ENCODE measurements around the gene FAM234B. TPM values are rescaled to one million over a fixed set of nuclear protein-coding genes. Genes with fewer than 3 reads are reported as not detected.

FAM234B gene
- total RNA-seq, 3 donors from 2014 or later (not counting 1 experiment from before 2014, with no cell fraction given): 5.5 to 8.7 (median 6.6) TPM

DNA sequence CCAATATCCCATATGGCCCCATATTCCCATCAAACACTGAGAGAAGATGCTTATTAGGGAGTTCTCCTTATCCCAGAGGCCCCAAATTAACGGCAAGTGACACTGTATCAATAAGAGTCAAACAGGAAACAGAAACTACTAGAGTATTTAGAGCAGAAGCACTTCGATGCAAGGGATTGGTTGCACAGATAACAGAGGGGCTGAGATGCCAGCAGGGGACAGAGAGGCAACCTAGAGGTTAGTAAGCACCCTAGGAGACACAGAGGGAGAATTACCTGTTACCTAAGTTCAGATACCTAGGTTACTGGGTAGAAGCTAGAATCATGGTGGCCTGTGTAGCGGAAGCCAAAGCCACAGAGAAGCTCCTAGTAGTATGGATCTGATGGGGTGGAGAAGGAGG is 47.0 kb upstream of the FAM234B start:
- 51% methylated on average over 3 of the region's 3 CpGs for WGBS (ENCODE audit: insufficient coverage)
- Histone ChIP-seq H3K4me1 (ENCODE audit: control insufficient read depth, insufficient read depth, low read length) (peaks cover 21% of the 10 kb centered on the region), H3K36me3 (ENCODE audit: control insufficient read depth, insufficient read depth, low read length) (no peaks in the 10 kb centered on the region), H3K27me3 (ENCODE audit: control insufficient read depth, insufficient read depth, low read length) (no peaks in the 10 kb centered on the region), H3K27ac (ENCODE audit: low read length) (no peak overlapping the region), H3K4me3 (ENCODE audit: low read length) (no peak overlapping the region), H3K9me3 (ENCODE audit: control insufficient read depth, insufficient read depth, low read length) (no peaks in the 10 kb centered on the region)
- Mint-ChIP-seq H3K36me3 (no peaks in the 10 kb centered on the region), H3K4me3 (no peak overlapping the region), H3K27me3 (ENCODE audit: low read depth in 2 of 2) (no peaks in the 10 kb centered on the region), H3K4me1 (peaks cover 36 to 55% of the 10 kb centered on the region in 2 donors), H3K9me3 (no peaks in the 10 kb centered on the region), H3K27ac (no peak overlapping the region)
- ATAC-seq (no peak), DNase-seq (no peak)
- intact Hi-C loops (cut with micrococcal nuclease): no loop called here
- no peak for TF ChIP-seq CTCF (IDR thresholded peaks at IDR 0.05)

- no peak for TF ChIP-seq CTCF (IDR thresholded peaks at IDR 0.05)
- peaks cover 2% of the 10 kb centered on the region for H3K27me3 ChIP-seq (ENCODE audit: control insufficient read depth, insufficient read depth, low read length)
- H3K27ac ChIP-seq (ENCODE audit: low read length): no peak overlapping the region
- H3K36me3 ChIP-seq (ENCODE audit: control insufficient read depth, insufficient read depth, low read length): no peaks in the 10 kb centered on the region
- ATAC-seq: no peak
- no peak for DNase-seq
- Mint-ChIP-seq H3K36me3 (no peaks in the 10 kb centered on the region), H3K4me3 (no peak overlapping the region), H3K9me3 (no peaks in the 10 kb centered on the region), H3K27me3 (ENCODE audit: low read depth in 2 of 2) (peaks cover 0 to 2% of the 10 kb centered on the region in 2 donors), H3K4me1 (peaks cover 33 to 57% of the 10 kb centered on the region in 2 donors), H3K27ac (no peak overlapping the region)
- intact Hi-C loops (cut with micrococcal nuclease): no loop called here
- H3K4me1 ChIP-seq (ENCODE audit: control insufficient read depth, insufficient read depth, low read length): peaks cover 25% of the 10 kb centered on the region
- 29% methylated on average over 2 of the region's 2 CpGs for WGBS (ENCODE audit: insufficient coverage)
- H3K9me3 ChIP-seq (ENCODE audit: control insufficient read depth, insufficient read depth, low read length): no peaks in the 10 kb centered on the region
- no peak overlapping the region for H3K4me3 ChIP-seq (ENCODE audit: low read length)
Measured at GRCh38 chr12:12997734-12998133, 46.4 kb upstream of the FAM234B start.

- peaks cover 25% of the 10 kb centered on the region for H3K4me1 ChIP-seq (ENCODE audit: control insufficient read depth, insufficient read depth, low read length)
- intact Hi-C loops (cut with micrococcal nuclease): no loop called here
- H3K9me3 ChIP-seq (ENCODE audit: control insufficient read depth, insufficient read depth, low read length): no peaks in the 10 kb centered on the region
- TF ChIP-seq CTCF (IDR thresholded peaks at IDR 0.05): no peak
- Mint-ChIP-seq H3K27ac (no peak overlapping the region), H3K4me3 (no peak overlapping the region), H3K4me1 (peaks cover 28 to 52% of the 10 kb centered on the region in 2 donors), H3K9me3 (no peaks in the 10 kb centered on the region), H3K36me3 (no peaks in the 10 kb centered on the region), H3K27me3 (ENCODE audit: low read depth in 2 of 2) (peaks cover 0 to 2% of the 10 kb centered on the region in 2 donors)
- peaks cover 2% of the 10 kb centered on the region for H3K27me3 ChIP-seq (ENCODE audit: control insufficient read depth, insufficient read depth, low read length)
- 97% methylated on average over 4 of the region's 4 CpGs for WGBS (ENCODE audit: insufficient coverage)
- no peak overlapping the region for H3K4me3 ChIP-seq (ENCODE audit: low read length)
- H3K27ac ChIP-seq (ENCODE audit: low read length): no peak overlapping the region
- no peaks in the 10 kb centered on the region for H3K36me3 ChIP-seq (ENCODE audit: control insufficient read depth, insufficient read depth, low read length)
- no peak for DNase-seq
- ATAC-seq: no peak
Measured at GRCh38 chr12:12998248-12998647, 45.9 kb upstream of the FAM234B start.

DNA sequence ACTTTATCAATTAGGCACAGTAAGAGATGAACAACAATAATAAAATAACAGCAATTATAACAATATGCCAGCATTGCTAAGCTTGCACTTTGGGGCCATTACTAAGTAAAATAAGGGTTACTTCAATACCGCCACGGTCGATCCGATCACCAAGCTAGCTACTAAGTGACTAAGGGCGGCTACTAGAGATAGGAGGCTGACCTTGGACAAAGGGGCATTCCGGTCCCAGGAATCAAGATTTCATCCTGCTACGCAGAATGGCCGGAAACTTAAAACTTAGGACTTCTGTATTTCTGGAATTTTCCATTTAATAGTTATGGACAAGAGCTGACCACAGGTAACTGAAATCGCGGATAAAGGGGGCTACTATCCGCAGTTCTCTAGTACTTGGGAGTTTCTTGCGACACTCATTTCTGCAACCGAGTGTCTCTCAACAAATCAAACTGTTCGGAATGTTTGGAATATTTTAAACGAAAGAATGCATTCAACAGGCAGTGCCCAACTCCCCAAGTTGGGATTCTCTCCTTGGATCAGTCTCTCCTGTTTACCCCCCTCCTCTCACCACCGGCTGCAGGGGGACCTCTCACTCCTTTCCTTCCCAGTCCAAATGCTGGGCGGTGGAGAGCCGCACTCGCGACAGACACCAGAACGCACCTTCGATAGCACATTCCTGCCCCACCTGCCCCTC is 44.8 kb upstream of the FAM234B start:
- TF ChIP-seq CTCF (IDR thresholded peaks at IDR 0.05): no peak
- Mint-ChIP-seq H3K27me3 (ENCODE audit: low read depth in 2 of 2) (peaks cover 0 to 2% of the 10 kb centered on the region in 2 donors), H3K36me3 (no peaks in the 10 kb centered on the region), H3K4me1 (peaks cover 24 to 46% of the 10 kb centered on the region in 2 donors), H3K4me3 (peak overlapping the region; percentile 92), H3K27ac (peak overlapping the region in 1 of 2 donors; percentile 89), H3K9me3 (no peaks in the 10 kb centered on the region)
- DNase-seq (no peak), ATAC-seq (no peak)
- Histone ChIP-seq H3K4me3 (ENCODE audit: low read length) (peak overlapping the region; percentile 63), H3K36me3 (ENCODE audit: control insufficient read depth, insufficient read depth, low read length) (no peaks in the 10 kb centered on the region), H3K27ac (ENCODE audit: low read length) (no peak overlapping the region), H3K9me3 (ENCODE audit: control insufficient read depth, insufficient read depth, low read length) (no peaks in the 10 kb centered on the region), H3K27me3 (ENCODE audit: control insufficient read depth, insufficient read depth, low read length) (peaks cover 2% of the 10 kb centered on the region), H3K4me1 (ENCODE audit: control insufficient read depth, insufficient read depth, low read length) (peaks cover 25% of the 10 kb centered on the region)
- WGBS (ENCODE audit: insufficient coverage): 62% methylated on average over 22 of the region's 22 CpGs
- intact Hi-C loops (cut with micrococcal nuclease): no loop called here
